Fibroblast of mammary gland (primary cell): ENCODE data around the gene KRTCAP2.
A peak's percentile ranks its signal among the peaks of the same experiment; 100 is the strongest.

ENCODE experiments used
- DNase-seq: peaks from one replicate; pipeline ENCODE4 v3.0.0-alpha.2; 2010; ENCODE audit warnings: low read depth
- H3K4me3 ChIP-seq: 2 replicates; pipeline ENCODE4 v1.5.1; 2011; ENCODE audit warnings: low read depth, mild to moderate bottlenecking, low read length, moderate library complexity; ENCODE audit not compliant: control insufficient read depth
- TF ChIP-seq, protein P1 (sequence below): conservative IDR thresholded peaks from 2 replicates; pipeline ENCODE4 v1.5.1; 2011; ENCODE audit warnings: low read depth, low read length, inconsistent platforms; ENCODE audit not compliant: control insufficient read depth, insufficient read depth

The KRTCAP2 gene

DNA sequence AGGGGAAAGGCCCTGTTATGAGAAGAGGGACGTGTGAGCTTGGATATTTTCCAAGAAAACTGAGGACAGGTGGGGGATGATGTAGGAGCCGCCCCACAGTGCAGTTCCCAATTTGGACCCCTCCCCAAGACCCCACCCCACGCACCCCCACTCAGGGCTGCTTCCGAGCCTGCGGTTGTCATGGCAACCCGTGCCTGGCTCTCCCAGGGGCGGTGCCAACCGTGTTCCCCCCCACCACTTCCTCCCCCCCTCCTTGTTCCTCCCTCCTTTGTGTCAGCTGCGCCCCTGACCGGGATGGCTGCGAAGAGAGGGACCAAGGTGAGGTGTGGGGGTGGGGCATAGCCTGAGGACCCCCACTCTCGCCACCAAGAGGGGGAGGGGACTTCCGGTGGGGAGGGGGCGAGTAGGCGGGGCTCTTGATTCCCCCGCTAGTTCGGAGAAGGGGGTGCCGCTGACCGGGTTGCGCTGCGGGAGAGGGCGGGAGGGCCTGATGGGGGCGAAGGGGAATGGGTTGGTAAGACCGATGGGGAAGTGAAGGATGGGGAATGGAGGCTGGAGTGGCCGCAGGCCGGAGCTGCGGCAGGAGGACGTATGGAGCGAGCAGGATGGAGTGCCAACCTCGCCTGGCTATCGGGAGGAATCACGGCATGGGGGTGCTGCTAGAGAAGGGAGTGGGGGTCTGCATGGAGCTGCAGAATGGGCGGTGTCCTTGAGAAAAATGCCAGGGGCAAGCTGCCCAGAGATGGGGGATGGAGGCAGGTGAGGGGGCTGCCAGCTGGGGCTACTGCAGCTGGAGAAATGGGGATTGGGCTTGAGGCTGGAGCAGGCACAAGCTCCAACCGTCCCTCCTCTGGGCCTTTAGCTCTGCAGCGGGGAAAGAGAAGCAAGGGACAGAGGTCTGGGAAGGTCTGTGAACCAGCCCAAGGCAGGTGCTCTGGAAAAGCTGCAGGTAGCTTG lies 1.5 kb upstream of the KRTCAP2 start:
- DNase-seq = peak; percentile 14
- TF ChIP-seq, protein P1, sequence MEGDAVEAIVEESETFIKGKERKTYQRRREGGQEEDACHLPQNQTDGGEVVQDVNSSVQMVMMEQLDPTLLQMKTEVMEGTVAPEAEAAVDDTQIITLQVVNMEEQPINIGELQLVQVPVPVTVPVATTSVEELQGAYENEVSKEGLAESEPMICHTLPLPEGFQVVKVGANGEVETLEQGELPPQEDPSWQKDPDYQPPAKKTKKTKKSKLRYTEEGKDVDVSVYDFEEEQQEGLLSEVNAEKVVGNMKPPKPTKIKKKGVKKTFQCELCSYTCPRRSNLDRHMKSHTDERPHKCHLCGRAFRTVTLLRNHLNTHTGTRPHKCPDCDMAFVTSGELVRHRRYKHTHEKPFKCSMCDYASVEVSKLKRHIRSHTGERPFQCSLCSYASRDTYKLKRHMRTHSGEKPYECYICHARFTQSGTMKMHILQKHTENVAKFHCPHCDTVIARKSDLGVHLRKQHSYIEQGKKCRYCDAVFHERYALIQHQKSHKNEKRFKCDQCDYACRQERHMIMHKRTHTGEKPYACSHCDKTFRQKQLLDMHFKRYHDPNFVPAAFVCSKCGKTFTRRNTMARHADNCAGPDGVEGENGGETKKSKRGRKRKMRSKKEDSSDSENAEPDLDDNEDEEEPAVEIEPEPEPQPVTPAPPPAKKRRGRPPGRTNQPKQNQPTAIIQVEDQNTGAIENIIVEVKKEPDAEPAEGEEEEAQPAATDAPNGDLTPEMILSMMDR = no peak
- peak overlapping the region; percentile 96 for H3K4me3 ChIP-seq

DNA sequence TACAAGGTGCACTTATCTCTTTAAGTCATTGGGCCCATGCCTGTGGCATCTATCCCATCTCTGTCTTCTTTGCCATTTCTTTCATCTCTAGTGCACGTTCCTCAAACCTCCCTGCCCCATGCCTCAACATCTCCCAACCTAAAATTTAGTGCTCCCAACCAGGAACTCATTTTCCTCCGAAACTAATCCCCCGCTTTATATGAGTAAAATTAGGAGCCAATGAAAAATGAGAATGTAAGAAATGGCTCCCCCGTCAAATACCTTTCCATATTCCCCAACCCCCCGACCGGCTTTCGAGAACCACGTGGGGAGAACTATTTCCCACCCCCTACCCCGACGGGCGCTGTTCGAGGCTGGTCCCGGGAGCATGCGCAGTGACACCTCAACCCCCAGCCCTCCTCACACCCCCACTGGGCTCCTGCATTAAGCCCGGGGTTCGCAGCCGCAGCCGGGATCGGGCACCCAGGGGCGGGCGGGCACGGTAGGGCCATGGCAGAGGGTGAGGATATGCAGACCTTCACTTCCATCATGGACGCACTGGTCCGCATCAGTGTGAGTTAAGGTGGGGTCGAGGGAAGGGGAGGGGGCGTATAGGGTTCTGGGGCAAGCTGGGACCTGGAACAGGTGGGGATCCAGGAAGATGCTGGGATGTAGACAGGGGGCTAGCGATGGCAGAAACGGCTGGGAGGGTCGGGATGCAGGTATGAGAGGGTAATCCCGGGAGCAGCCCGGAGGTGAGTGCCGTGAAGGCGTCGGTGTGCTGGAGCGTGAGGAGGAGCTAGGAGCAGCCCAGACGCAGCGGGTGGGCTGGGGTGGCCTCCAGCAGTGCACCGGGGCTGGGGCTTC lies 597 bp upstream of the KRTCAP2 start, which contains the start of gene TRIM46:
TSS of gene TRIM46 (plus strand) at position 372 of the 846 bp plus-strand sequence. CDS start at position 490, 118 bp downstream.
- peak; percentile 36 for DNase-seq
- TF ChIP-seq, protein P1 = no peak
- H3K4me3 ChIP-seq = peak within 1 kb of the TSS; percentile 96

DNA sequence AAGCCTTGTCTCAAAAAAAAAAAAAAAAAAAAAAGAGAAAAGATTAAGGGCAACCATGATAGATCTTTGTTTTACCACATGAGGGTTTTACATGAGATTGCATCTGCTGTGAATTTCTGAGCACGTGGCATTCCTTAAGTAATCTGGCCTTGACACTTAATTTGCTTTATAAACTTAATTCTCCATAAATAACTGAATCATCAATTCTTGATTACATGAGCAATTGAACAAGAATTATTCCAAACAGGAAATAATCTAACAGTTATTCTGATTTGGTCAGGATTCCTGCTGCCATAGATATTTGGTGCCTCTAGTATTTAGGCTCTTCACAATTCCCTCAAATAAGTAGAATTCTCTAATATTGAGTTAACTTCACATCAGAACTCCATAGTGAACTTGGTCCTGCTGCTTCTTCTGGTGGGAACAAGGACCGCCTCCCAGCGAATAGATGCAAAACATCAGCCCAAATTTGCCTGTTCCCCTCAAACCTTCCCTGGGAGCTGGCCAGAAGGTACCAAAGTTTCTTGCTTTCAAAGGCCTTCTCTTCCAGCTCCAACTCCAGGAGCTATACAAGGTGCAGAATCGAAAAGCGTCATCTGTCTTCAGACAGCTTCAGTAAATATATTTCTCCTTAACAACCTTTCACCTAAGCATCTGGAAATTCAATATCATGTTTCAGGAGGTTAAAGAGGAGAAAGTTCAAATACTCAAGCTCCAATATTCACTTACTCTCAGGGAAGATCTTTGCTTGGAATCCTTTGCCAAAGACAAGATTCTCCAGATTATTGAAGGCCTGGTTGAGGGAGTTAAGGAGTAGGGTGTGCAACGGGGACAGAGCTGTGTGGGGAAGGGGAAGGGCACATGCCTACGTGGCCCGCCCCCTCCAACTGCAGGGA lies 1.0 kb downstream of the KRTCAP2 start:
- no peak for DNase-seq
- H3K4me3 ChIP-seq = peak overlapping the region; percentile 96
- TF ChIP-seq, protein P1 = no peak

DNA sequence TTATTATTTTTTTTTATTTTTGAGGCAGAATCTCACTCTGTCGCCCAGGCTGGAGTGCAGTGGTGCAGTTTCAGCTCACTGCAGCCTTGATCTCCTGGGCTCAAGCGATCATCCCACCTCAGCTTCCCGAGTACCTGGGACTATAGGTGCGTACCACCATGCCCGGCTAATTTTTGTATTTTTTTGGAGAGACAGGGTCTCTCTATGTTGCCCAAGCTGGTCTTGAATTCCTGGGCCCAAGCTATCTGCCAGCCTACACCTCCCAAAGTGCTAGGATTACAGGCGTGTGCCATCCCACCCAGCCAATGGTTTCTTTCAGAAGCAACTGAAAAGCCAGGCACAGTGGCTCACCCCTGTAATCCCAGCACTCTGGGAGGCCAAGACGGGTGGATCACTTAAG lies 2.3 kb downstream of the KRTCAP2 start:
- DNase-seq = no peak
- no peak overlapping the region for H3K4me3 ChIP-seq
- TF ChIP-seq, protein P1 = no peak

DNA sequence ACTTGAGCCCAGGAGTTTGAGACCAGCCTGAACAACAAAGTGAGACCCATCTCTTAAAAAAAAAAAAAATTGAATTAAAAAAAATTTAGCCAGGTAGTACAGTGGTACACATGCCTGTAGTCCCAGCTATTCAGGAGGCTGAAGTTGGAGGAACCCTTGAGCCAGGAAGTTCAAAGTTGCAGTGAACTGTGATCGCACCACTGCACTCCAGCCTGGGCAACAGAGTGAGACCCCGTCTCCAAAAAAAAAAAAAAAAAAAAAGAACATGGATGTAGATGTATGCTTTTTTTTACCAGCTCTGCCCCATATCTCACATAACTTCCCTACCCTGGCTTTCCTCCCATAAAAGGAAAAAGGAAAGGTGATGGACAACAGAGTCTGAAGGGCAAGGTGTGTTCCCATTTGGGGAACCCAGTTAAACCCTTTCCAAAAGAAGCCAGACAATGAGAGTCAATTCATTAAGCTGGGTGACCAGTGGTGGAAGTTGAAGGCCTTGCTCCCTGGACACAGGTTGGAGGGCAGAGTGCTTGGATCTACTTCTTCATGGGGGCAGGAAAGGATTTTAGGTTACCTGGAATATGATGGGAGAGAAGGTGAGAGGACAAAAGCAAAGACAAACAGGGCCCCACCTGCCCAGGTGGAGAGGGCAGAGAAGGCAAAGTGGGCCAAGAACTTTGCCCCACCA lies 2.9 kb downstream of the KRTCAP2 start:
- no peak overlapping the region for H3K4me3 ChIP-seq
- TF ChIP-seq, protein P1 = no peak
- DNase-seq = no peak
